GM19240 (cell line): Measurements from ENCODE around the gene SLC13A4.

ENCODE experiments used
- DNase-seq: peaks from one replicate; pipeline ENCODE4 v3.0.0; 2011; ENCODE audit warnings: low spot score; ENCODE audit not compliant: insufficient read length

The SLC13A4 gene

DNA sequence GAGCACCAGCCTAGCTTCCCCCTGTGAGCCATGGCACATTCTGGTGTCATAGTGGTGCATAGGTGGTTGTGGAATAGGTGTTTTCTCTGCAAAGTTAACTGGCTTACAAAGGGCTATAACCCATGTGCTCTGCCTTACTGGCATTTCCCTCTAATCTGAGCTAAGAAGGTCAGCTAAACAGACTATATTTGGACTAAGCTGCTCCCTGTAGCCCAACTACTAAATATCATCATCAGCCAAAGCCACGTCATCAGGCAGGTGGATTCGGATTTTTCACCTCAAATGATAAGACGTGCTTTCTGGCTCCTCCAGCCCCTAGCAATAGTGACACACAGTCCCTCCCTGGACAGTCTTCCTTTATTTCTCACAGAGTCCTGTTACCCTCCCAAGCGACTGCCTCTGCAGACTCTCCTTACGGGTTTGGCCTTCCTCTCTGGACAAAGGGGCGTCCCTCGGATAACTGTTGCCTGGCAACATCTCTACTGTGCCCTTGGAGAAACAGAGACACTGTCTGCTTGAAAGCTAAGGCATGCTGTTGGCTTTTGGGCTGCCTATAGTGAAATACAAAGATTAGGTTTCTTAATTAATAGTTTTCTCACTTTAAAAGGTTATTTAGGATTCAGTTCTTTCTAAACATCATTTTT lies 9.1 kb downstream of the SLC13A4 start:
- no peak for DNase-seq

DNA sequence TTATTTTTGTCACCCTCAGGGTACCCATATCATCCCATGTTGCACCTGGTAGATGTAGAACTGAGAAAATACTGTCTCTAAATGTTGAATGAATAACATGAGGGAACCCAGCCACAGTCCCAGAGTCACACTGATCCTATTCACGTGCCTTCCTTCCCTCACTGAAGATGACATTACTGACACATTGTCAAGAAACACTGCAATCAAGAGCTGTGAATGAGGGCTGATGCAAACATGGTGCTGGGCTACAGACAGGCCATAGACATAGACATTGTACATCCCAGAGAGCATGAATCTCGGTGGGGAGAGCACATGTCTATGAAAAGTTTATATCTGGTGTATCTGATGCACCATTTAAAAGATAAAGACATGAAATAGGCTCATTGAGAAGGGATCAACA lies 9.8 kb downstream of the SLC13A4 start:
- no peak for DNase-seq

DNA sequence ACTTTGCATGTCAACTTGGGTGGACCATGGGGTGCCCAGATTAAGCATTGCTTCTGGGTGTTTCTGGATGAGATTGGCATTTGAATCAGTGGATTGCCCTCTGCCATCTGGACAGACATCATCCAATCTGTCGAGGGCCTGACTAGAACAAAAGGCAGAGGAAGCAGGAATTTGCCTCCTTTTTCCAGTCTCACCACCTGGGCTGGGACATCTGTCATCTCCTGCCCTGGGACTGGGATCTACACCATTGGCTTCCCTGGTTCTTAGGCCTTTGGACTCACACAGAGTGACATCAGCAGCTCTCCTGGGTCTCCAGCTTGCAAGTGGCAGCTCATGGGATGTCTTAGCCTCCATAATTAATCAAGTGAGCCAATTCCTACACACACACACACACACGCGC lies 10.3 kb downstream of the SLC13A4 start:
- no peak for DNase-seq

- DNase-seq: no peak
These were observed 11.2 kb downstream of the SLC13A4 start for GRCh38 chr7:135716677-135717238.

DNA sequence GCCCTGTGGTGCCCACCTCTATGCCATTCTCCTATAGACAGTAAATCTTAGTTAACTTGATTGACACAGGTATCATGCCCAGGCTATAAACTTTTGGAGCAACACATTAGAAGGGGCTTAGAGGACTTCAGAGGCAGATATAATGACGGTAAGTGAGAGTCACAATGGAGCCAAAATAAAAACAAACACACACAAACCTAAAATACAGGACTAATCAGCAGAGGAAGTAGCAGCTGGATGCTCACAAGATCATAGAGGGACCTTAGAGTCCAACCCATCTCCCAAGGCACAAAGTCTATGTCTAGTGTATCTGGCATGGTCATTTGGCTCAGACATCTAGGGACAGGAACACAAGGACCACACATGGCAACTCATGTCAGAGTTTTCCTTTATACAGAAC lies 12.3 kb downstream of the SLC13A4 start:
- no peak for DNase-seq

DNA sequence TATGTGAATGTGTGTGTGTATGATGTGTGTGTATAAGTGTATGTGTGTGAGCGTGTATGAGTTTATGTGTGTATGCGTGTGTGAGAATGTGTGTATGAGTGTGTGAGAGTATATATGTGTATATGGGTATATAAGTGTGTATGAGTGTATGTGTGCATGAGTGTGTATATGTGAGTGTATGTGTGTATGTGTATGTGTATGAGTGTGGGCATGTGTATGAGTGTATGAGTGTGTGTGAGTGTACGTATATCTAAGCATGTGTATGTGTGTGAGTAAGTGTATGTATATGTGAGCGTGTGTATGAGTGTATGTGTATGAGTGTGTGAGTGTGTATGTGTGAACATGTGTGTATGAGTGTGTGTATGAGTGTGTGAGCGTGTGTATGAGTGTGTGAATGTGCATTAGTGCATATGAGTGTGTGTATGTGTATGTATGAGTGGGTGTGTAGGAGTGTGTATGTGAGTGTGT lies 12.9 kb downstream of the SLC13A4 start:
- no peak for DNase-seq

DNA sequence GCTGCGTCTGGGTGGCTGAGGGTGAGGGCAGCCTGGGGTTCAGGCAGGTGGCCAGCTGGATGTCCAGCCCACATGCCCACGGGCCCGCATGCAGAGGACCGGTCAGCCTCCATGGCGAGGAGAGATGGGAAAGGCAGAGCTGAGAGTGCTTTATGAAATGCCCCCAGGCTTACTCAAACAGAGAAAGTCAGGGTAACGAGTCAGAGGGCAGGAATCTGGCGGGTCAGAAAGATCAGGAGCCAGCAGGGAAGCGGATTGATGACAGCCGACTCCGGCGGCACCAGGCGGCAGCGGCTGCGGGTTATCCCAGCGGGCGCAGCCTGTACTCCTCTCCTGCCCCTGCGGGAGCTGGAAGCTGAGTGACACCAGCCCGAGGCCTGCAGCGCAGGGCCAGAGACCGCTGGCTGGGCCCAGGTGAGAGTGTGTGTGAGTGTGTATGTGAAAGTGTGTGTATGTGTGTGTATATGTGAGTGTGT lies 13.4 kb downstream of the SLC13A4 start:
- no peak for DNase-seq

GRCh38 chr7:135713836-135714470 lies 14.0 kb downstream of the SLC13A4 start:
- DNase-seq: no peak

GRCh38 chr7:135712796-135713195 lies 15.2 kb downstream of the SLC13A4 start:
- no peak for DNase-seq

DNA sequence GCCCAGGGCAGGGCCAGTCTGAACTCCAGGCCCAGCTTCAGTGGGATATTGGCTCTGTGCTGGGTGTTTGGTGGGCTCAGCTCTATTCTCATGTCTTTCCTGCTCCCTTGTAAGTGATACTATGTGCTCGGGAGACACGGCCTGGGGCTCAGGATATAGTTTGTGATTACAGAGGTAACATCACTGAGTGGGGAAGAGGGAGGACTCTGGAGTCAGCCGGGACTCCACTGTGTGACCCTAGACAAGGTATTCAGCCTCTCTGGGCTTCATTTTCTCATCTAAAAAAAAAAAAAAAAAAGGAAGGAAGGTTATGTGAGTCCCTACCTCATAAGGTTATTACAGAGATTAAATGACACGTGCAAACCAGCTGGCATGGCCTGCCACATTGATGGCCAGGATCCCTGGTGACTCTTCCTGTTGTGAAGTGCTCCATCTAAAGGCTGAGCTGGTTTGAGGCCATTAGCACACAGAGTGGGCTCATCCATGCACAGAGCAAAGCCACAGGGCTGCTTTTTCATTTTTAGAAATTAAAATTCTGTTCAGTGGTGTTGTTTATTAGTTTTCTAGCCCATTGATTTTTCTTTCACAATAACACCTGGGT lies 15.7 kb downstream of the SLC13A4 start:
- no peak for DNase-seq

- DNase-seq: no peak
These were observed 16.9 kb downstream of the SLC13A4 start for GRCh38 chr7:135711139-135711469.

DNA sequence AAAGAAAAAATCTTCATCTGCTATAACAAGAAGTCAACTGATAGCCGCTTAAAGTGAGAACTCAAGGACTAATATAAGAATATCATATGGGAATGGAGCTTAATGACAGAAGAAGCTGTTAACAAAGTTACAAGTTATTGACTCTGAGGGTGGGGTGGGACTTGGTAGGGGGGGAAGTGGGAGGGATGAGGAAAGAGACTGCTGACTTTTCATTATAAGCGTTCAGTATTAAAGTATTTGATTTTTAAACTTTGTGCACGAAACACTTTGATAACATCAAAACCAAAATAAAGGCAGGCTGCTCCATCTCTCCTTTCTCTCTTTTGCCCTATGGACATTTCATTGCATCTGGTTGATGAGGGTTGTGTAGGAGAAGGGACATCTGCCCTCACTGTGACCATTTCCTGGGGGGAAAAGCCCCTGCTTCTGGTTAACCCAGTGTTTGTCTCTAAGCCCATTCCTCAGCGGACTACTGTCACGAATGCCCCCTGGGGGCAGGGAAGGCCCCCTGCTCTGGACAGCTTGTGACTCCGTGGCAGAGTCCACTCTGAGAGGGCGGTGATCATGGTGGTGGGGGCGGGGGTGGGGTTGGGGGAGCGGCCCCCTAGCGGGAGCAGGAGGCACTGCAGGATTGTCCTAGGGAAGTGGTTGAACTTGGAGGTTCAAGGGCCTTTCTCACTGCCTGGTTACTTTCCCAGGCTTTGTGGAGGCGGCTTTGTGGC lies 17.4 kb downstream of the SLC13A4 start:
- peak; percentile 24 for DNase-seq

DNA sequence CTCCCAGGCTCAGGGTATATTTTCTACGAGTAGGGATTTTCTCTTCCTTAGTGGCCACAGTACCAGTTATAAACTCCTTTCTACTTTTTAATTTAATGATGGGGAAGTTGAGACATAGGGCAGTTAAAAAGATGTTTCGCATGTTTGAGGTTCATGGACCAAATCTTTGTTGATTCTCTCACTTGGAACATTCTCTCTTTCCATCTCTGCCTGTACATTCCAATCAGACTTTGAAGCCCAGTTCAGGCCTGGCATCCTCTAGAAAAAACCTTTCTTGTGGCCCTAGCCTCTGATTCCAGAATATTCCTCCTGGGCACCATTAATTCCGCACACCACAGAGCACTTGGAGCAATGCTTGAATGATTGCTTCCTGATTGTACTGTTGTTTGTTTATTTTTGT lies 18.5 kb downstream of the SLC13A4 start:
- no peak for DNase-seq

DNA sequence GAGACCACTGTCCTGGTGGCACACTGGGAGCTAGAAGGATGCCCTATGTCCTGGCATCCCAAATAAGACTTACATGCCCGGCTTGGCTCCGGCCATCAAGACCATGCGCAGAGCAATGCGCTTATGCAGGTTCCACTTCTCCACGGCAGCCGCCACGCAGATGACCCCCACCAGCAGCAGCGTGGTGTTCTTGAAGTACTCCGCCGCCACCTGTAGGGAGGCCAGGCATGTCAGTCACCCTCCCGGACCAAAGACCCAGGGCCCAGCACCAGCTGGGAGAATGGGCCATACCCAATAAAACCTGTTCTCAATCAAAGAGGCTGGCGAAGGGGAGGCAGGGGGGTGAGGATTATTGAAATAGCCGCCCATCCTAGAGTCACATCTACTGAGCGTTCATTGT lies 19.9 kb downstream of the SLC13A4 start:
- no peak for DNase-seq

GRCh38 chr7:135707570-135707966 lies 20.4 kb downstream of the SLC13A4 start:
- no peak for DNase-seq

- no peak for DNase-seq
These were observed 21.0 kb downstream of the SLC13A4 start for GRCh38 chr7:135706858-135707569.

DNA sequence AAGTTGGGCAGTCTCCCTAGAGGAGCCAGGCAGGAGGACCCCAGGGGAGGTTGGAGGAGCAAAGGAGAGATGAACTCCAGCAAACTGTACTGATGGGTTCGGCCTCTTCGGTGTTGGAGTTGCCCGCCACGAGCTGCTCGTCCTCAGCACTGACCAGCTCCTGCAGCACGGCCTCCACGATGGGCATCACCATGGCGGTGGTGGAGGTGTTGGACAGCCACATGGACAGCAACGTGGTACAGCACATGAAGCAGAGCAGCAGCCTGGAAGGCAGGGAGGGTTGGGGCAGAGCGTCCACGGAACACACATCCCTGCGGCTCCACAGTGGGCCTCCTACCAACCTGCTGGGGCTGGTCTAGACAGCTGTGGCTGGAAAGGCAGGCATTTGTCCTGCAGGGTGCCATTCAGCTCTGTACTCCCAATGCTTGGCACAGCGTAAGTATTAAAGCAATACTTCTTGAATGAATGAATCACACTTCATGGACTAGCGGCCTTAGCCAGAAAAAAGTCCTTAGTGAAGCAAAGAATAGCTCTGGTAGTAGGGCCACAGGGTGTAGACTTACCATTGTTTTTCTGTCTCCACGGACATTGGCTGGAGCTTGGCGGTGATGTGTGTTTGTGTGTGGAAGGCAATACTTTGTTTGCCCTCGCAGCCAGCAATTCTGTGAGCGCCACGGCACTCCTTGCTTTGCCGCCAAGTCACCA lies 21.8 kb downstream of the SLC13A4 start:
- DNase-seq: no peak

DNA sequence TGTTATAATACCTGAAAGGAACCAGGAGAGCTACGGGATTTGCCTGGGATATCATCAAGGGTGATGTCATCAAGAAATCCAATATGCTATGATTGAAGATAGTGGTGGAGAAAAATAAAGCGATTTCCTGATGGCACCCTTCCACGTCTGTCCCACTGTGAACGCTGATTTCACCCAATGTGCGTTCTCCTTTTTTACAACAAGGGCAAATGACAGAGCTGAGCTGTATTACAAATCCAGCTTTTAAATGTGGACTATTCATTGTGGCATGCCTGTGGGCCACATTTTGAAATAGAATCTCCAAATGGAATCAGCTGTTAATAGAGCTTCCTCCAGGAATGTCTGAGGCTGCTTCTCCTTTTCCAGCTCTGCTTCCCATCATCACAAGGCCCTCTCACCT lies 23.3 kb downstream of the SLC13A4 start:
- no peak for DNase-seq

DNA sequence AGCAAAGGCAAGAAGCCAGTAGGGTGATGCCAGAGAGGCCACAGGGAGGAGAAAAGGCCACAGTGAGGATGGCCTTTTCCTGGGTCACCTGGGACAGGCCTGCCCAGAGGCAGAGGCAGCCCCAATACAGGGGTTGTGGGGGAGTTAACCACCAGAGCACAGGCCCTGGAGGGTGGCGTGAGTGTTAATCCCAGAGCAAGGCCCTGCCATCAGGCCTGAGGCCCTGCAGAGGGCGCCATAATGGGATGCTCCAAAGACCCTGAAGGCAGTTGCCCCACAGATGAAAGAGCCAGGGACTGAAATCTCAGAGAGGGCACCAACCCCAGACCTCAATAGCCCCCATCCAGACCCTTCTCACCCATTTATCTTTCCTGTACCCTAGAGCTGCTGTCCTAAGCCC lies 23.9 kb downstream of the SLC13A4 start:
- DNase-seq: no peak

DNA sequence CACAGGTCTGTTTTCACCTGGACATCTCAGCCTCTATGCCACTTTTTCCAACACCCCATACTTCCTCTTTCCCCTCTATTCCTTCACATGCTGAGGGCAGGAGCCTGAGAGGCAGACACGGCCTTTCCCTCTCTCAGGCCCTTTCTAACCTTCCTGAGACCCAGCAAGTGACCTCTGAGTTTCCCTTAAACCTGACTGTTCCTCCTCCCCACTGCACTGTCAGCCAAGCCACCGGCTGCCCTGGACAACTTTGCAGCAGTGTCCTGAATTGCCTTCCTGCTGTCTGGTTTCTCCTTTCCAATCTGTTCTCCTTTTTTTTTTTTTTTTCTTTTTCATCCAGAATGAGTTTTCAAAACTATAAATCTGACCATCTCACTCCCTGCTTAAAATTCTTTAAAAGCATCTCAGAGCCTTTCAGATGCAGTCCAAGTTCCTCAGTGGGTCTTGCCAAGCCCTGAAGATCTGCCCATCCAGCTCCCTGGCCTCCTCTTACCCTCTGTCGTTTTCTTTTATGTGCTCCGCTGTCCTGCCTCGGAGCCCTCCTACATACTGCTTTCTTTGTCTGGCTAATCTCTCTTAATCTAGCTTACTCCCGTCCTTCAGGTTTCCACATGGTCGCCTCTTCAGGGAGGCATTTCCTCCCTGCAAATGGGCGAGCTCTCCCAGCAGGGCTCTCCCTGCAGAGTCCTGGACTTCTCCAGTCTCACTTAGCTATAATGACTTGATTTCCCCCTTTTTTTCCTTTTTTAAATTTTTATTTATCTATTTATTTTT lies 30.5 kb downstream of the SLC13A4 start:
- no peak for DNase-seq
